Gastrocnemius medialis (tissue), 4 donors: ENCODE results near the gene ZNF710. TPM values are rescaled to one million over a fixed set of nuclear protein-coding genes. Genes with fewer than 3 reads are reported as not detected.

Experiments used
- ATAC-seq, 2 donors: fragments of 150-250 bp; one replicate each; pipeline ENCODE4 v1.9.1; 2016
- DNase-seq, 2 donors: peaks; one replicate each; pipeline ENCODE4 v3.0.0-alpha.2; 2019
- H3K27ac ChIP-seq, 4 donors: fragments of 200-600 bp; sonication (generic); 1 replicate in 1 of 4; 2 replicates in 3 of 4; pipeline ENCODE4 v1.5.1; 2016 to 2018; ENCODE audit warnings: mild to moderate bottlenecking in 2 of 4, moderate library complexity in 1 of 4
- H3K27me3 ChIP-seq, 3 donors: fragments of 200-600 bp; sonication (generic) in 2 of 3; 1 replicate in 1 of 3; 2 replicates in 2 of 3; pipeline versions ENCODE4 v1.5.1 to v1.6.0; 2016 to 2019; ENCODE audit warnings: mild to moderate bottlenecking in 1 of 3, moderate library complexity in 1 of 3
- H3K36me3 ChIP-seq, 2 donors: fragments of 200-600 bp; sonication (generic) in 1 of 2; one replicate each; pipeline ENCODE4 v1.5.1; 2017 to 2018
- H3K4me1 ChIP-seq, 2 donors: fragments of 200-600 bp; sonication (generic) in 1 of 2; one replicate each; pipeline ENCODE4 v1.5.1; 2016 to 2017; ENCODE audit warnings: mild to moderate bottlenecking in 2 of 2
- H3K4me3 ChIP-seq, 4 donors: fragments of 200-600 bp; sonication (generic) in 3 of 4; 1 replicate in 1 of 4; 2 replicates in 3 of 4; pipeline ENCODE4 v1.5.1; 2016 to 2019; ENCODE audit warnings: mild to moderate bottlenecking in 2 of 4
- H3K9me3 ChIP-seq, 3 donors: fragments of 200-600 bp; sonication (generic) in 2 of 3; 1 replicate in 1 of 3; 2 replicates in 2 of 3; pipeline ENCODE4 v1.5.1; 2016 to 2019
- CTCF ChIP-seq, 5 experiments: fragments of 450-650 bp in 3 of 5; fragments of 200-600 bp in 2 of 5; sonication (generic) in 2 of 5; IDR thresholded peaks in 4 of 5; conservative IDR thresholded peaks in 1 of 5; 1 replicate in 4 of 5; 2 replicates in 1 of 5; pipeline ENCODE4 v1.5.1; 2016 to 2019; ENCODE audit warnings: antibody characterized with exemption in 5 of 5, mild to moderate bottlenecking in 3 of 5, moderate library complexity in 3 of 5
- POLR2A ChIP-seq, 2 donors: fragments of 450-650 bp; IDR thresholded peaks; one replicate each; pipeline ENCODE4 v1.6.1; 2017; ENCODE audit warnings: antibody characterized with exemption in 2 of 2, mild to moderate bottlenecking in 2 of 2, moderate library complexity in 2 of 2
- in situ Hi-C, 4 donors: fragments of 200-750 bp; cut with MboI; loops; one replicate each; pipeline versions ENCODE4 v1.15.0 to v1.8.0; 2017; ENCODE audit warnings: low sequenced_read_pairs in 4 of 4
- intact Hi-C: fragments of 100-400 bp; cut with DNase I; formaldehyde crosslinking; loops from one replicate; pipeline ENCODE4 v1.15.1; 2023; ENCODE audit warnings: low total_unique reads
- total RNA-seq, 4 donors: library from RNA; depleted of rRNA; stranded (reverse); fragments of >200 nt; gene quantifications; one replicate each; pipeline versions ENCODE4 v1.1.0 to v1.2.3, GENCODE V29; 2016

ZNF710 gene
- total RNA-seq, 4 donors from 2014 or later: 2.6 to 5.4 (median 3.2) TPM

GRCh38 chr15:90004252-90004651 lies 3.1 kb downstream of the ZNF710 start:
- H3K4me3 ChIP-seq: no peak overlapping the region
- H3K9me3 ChIP-seq: no peaks in the 10 kb centered on the region
- H3K36me3 ChIP-seq: no peaks in the 10 kb centered on the region
- peaks cover 48 to 52% of the 10 kb centered on the region in 2 donors for H3K4me1 ChIP-seq
- no peak for TF ChIP-seq POLR2A (IDR thresholded peaks at IDR 0.05)
- no peak for TF ChIP-seq CTCF (IDR thresholded peaks at IDR 0.05 in 4 of 5, conservative IDR thresholded peaks at IDR 0.05 in 1 of 5)
- no peak for DNase-seq
- no peak for ATAC-seq
- H3K27ac ChIP-seq: peak overlapping the region; percentile 78 to 87 (median 82)
- no peaks in the 10 kb centered on the region for H3K27me3 ChIP-seq
- intact Hi-C loops: loop anchor here (2.0 to 10.0 kb wide), 4 partner anchors 67 to 1089 kb away; partner anchors contain the start of genes AP3S2 and MFGE8
- in situ Hi-C loops: loop anchor here in 1 of 4 donors (10.0 kb wide), 1 partner anchor 71 kb away; no protein-coding TSS in a partner anchor

GRCh38 chr15:90004671-90005070 lies 3.5 kb downstream of the ZNF710 start:
- Histone ChIP-seq H3K9me3 (no peaks in the 10 kb centered on the region), H3K36me3 (no peaks in the 10 kb centered on the region), H3K27me3 (no peaks in the 10 kb centered on the region), H3K27ac (peak overlapping the region; percentile 78 to 87 (median 82)), H3K4me1 (peaks cover 48 to 52% of the 10 kb centered on the region in 2 donors), H3K4me3 (no peak overlapping the region)
- DNase-seq: peak in 1 of 2 donors; percentile 48
- intact Hi-C loops: loop anchor here (2.0 to 10.0 kb wide), 4 partner anchors 66 to 1090 kb away; partner anchors contain the start of genes AP3S2 and MFGE8
- TF ChIP-seq POLR2A (IDR thresholded peaks at IDR 0.05) (peak; percentile 7 to 13), CTCF (IDR thresholded peaks at IDR 0.05 in 4 of 5, conservative IDR thresholded peaks at IDR 0.05 in 1 of 5) (no peak)
- in situ Hi-C loops: loop anchor here in 1 of 4 donors (10.0 kb wide), 1 partner anchor 70 kb away; no protein-coding TSS in a partner anchor
- ATAC-seq: no peak

- ATAC-seq (no peak), DNase-seq (no peak)
- intact Hi-C loops (loop anchor here (10.0 kb wide), 1 partner anchor 1092 kb away; the partner anchor contains the start of gene MFGE8), in situ Hi-C loops (loop anchor here in 1 of 4 donors (10.0 kb wide), 1 partner anchor 68 kb away; no protein-coding TSS in a partner anchor)
- Histone ChIP-seq H3K36me3 (no peaks in the 10 kb centered on the region), H3K4me3 (no peak overlapping the region), H3K27ac (peak overlapping the region; percentile 78 to 87 (median 82)), H3K9me3 (peaks cover 0 to 2% (median 0%) of the 10 kb centered on the region in 3 donors), H3K27me3 (no peaks in the 10 kb centered on the region), H3K4me1 (peaks cover 48 to 52% of the 10 kb centered on the region in 2 donors)
- TF ChIP-seq POLR2A (IDR thresholded peaks at IDR 0.05) (no peak), CTCF (IDR thresholded peaks at IDR 0.05 in 4 of 5, conservative IDR thresholded peaks at IDR 0.05 in 1 of 5) (no peak)
These were observed 5.3 kb downstream of the ZNF710 start for GRCh38 chr15:90006217-90007075.

- Histone ChIP-seq H3K36me3 (no peaks in the 10 kb centered on the region), H3K27me3 (no peaks in the 10 kb centered on the region), H3K4me1 (peaks cover 48 to 52% of the 10 kb centered on the region in 2 donors), H3K4me3 (no peak overlapping the region), H3K9me3 (peaks cover 0 to 8% (median 0%) of the 10 kb centered on the region in 3 donors), H3K27ac (peak overlapping the region; percentile 78 to 87 (median 82))
- TF ChIP-seq POLR2A (IDR thresholded peaks at IDR 0.05): no peak
- no peak for TF ChIP-seq CTCF (IDR thresholded peaks at IDR 0.05 in 4 of 5, conservative IDR thresholded peaks at IDR 0.05 in 1 of 5)
- in situ Hi-C loops: loop anchor here in 1 of 4 donors (10.0 kb wide), 1 partner anchor 68 kb away; no protein-coding TSS in a partner anchor
- intact Hi-C loops: loop anchor here (10.0 kb wide), 1 partner anchor 1092 kb away; the partner anchor contains the start of gene MFGE8
- peak in 1 of 2 donors; percentile 60 for DNase-seq
- ATAC-seq: peak; percentile 65 to 84
These were observed 5.9 kb downstream of the ZNF710 start for GRCh38 chr15:90007076-90007460.
